Suppressor macrophage treated with lipopolysaccharide for 4 hours (primary cell): Measurements from ENCODE around the gene KISS1R.
A peak's percentile ranks its signal among the peaks of the same experiment; 100 is the strongest.
"Not testable (repeated sequence)": the region's sequence is repeated elsewhere in the genome, so short reads cannot be mapped to it uniquely, and the experiment has no call there.

Experiments used
- DNase-seq: peaks from one replicate; pipeline ENCODE4 v3.0.0-alpha.2; 2020

The KISS1R gene

DNA sequence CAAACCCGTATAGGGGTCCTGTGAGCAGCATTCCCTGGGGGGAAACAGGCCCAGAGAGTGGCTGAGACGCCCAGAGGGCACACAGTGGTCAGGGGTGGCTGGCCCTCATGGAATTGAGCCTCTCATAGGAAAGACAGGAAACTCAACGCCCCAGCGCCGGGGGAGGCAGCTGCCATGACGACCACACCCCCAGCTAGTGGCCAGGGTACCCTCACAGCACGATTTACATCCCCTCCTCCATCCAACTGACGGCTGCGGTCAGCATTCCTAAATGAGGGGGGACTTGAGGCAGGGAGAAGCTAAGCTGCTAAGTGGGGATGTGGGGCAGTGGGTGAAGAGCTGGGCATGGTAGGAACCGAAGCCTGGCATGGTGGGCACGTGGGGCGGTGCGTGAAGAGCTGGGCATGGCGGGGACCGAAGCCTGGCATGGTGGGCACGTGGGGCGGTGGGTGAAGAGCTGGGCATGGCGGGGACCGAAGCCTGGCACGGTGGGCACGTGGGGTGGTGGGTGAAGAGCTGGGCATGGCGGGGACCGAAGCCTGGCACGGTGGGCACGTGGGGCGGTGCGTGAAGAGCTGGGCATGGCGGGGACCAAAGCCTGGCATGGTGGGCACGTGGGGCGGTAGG is 34.1 kb upstream of the KISS1R start:
- no peak for DNase-seq

DNA sequence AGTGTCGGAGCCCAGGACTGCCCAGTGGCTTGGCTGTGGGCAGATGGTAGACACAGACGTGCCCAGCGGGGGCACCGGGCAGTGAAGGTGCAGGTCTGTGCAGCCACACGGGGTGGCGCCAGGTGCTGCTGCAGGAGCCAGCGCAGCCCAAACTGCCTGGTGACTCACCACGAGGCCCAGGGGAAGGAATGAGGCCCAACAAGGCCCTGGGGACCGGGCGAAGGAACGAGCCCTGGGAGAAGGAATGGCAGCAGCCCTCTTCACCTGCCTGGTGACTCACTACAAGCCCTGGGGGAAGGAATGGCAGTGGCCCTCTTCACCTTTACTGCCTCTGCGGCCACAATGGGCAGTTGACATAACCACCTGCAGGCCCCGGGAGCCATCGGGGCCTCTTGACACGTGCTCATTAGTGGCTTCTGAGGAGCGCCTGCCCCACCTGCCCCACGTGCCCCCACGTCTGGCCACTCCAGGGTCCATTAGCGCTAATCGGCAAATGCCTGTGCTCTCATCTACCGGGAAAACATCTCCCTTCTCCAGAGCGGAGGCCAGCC is 33.4 kb upstream of the KISS1R start:
- DNase-seq, result no peak

DNA sequence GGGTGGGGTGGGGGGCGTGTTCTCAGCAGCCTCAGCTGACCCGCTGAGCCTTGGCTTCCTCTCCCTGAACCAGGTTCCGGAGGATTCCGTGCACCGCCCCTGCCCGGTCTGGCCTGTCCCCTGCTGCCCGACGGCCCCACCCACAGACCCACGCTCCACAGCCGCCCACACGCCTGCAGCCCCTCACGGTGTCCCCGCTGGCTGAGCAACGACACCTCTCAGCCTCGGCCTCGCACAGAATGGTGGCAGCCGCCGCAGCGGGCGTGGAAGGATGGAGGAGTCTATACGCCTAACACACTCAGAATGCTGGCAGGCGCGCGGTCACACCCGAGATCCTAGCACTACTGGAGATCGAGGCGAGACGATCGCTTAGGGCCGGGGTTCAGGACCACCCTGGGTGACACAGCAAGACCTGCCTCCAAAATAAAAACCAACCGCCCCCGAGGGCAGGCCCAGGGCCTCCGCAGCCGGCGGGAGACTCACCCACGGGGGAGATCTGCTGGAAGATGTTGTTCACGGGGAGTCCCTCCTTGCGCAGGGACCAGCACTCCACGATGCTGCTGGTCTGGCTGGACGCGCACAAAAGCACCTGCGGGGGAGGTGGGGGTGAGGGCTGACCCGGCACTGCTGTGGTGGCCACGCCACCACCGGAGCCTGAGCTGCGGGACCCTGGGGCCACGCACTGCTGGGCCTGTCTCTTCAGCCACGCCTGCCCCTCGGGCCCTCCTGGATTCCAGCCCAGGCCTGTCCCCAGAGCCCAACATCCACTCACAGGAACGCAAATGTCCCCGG is 32.5 kb upstream of the KISS1R start:
- DNase-seq, result no peak

DNA sequence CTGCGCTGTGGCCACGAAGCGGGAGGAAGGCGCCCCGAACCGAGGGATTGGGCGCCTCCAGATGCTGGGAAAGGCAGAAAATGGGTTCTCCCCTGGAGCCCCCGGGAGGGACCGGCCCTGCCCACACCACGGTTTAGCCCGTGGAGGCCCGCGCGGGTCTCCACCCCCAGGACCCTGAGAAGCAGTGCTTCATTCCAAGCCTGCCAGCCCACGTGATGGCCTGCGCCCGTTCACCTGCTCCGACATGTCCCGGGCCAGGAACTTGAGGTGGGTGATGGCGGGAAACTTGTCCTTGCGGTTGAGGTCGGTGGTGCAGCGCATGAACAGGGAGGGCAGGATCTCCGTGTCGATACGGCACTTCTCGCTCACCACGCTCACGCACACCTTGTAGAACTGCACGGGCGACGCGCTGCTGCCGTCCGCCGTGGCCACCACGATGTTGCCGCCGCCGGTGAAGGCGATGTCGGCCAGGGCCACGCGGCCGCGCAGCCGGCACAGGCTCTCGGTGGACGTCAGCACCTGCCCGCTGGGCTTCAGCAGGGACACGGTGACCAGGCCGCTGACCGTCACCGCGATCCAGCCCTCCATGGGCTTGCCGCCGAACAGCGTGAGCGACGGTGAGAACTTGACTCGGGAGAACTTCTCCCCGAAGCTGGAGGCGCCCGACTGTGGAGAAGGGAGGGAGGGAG is 31.5 kb upstream of the KISS1R start:
- DNase-seq, result no peak

DNA sequence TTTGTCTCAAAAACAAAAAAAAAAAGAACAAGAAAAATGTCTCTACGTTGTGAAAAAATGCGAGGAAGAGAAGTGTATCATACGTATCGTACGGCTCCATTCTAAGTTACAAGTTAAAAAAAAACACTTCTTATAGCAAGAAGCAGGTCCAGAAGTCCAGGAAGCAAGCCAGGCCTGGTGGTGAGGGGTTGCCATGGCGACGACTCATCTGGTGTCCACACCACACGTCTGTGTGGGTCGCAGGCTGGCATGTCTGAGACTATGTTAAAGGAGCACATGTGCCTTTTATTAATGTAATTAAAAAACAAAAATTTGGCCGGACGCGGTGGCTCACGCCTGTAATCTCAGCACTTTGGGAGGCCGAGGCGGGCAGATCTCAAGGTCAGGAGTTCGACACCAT is 30.1 kb upstream of the KISS1R start:
- DNase-seq, result no peak

DNA sequence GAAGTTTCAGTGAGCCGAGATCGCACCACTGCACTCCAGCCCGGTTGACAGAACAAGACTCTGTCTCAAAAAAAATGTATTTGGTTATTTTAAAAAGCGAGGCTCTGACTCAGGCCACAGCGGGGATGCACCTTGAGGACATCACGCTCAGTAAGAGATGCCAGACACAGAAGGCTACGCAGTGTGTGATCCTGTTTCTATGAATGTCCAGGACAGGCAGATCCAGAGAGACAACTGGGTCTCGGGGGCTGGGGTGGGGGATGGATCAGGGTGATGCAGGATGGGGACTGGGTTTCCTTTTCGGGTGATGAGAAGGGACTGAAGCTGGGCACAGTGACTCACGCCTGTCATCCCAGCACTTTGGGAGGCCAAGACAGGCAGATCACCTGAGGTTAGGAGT is 29.5 kb upstream of the KISS1R start:
- DNase-seq, result no peak

DNA sequence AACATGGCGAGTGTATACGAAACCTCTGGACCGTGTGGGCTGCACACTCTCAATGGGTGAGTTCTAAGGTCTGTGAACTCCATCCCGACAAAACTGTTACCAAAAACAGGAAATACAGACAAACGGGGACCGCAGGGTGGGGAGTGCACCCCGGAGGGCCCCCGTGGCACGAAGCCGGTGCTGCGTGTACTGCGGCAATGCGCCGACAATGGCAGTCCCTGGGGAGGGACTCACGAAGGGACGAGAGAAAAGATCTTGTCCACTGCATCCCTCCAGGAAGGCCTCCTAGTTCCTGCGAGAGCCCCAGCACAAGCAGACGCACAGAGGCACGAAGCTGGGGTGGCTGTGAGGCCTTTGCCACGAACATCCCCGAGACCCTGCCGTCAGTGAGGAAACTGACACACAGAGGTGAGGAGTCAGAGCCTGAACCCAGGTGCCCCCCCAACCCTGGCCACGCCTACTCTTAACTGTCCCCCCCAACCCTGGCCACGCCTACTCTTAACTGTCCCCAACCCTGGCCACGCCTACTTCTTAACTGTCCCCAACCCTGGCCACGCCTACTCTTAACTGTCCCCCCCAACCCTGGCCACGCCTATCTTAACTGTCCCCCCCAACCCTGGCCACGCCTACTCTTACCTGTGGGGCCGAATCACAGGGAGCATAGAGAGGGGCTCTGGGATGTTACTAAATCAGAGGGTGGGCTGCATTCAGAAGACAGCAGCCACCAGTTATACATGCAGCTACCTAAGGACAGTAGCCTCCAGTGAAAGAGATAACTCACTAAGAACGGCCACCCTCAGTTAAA is 28.4 kb upstream of the KISS1R start:
- DNase-seq, result no peak

DNA sequence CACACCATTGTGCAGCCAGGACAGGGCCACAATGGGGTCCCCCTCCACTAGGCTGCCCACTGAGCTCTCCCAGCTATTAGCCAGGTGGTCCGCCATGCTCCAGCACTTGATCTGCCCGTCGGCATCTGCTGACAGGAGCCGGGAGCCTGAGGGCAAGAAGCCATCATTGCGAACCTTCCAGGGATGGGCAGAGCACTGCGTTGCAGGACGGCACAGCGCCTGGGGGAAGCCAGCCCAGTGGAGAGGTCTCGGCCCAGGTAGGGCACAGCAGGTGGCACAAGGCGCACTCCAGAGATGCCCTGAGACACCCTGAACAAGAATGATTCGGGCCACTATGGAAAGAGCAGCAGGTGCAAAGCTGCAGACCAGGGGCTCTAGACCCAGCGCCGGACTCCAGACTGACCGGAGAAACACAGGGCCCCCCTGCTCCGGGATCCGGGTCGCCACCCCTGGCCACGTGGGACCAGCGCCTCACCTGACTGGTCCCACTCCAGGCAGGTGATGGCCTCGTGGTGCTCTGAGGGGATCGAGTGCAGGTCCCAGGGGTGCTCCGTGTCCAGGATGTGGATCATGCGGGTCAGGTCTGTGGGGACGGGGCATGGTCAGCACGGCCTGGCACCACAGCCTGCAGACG is 27.4 kb upstream of the KISS1R start:
- no peak for DNase-seq

DNA sequence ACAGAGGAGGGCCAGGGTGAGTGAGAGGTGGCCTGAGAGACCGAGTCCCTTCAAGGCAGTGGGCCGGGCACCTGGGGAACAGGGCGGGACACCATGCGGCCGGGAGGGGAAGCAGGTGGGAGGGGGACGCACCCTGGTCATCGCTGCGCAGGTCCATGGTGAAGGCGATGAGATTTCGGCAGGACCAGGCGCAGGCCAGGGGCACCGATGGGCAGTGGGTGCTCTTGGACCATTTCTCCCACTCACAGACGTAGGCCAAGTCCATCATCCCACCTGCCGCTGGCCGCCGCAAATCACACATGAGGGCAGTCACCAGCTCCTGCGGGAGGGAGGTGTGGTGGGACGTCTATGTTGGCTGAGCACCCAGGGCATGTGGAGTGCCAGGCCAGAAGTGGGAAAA is 26.3 kb upstream of the KISS1R start:
- no peak for DNase-seq

DNA sequence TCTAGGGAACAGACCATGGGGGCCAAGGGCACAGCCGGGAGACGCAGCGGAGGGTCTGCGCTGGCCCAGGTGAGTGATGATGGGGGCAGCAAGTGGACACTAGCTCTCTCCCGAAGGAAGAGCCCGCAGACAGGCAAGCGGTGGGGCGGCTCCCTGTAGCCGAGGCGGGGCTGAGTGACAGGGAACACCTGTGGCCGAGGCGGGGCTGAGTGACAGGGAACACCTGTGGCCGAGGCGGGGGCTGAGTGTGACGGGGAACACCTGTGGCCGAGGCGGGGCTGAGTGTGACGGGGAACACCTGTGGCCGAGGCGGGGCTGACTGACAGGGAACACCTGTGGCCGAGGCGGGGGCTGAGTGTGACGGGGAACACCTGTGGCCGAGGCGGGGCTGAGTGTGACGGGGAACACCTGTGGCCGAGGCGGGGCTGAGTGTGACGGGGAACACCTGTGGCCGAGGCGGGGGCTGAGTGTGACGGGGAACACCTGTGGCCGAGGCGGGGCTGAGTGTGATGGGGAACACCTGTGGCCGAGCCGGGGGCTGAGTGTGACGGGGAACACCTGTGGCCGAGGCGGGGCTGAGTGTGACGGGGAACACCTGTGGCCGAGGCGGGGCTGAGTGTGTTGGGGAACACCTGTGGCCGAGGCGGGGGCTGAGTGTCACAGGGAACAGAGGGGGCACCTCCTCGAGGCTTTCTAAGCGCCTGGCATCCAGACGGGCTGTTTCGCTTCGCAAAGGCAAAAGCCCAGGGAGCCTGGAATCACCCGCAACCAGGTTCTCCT is 25.5 kb upstream of the KISS1R start:
- not testable (repeated sequence) for DNase-seq

DNA sequence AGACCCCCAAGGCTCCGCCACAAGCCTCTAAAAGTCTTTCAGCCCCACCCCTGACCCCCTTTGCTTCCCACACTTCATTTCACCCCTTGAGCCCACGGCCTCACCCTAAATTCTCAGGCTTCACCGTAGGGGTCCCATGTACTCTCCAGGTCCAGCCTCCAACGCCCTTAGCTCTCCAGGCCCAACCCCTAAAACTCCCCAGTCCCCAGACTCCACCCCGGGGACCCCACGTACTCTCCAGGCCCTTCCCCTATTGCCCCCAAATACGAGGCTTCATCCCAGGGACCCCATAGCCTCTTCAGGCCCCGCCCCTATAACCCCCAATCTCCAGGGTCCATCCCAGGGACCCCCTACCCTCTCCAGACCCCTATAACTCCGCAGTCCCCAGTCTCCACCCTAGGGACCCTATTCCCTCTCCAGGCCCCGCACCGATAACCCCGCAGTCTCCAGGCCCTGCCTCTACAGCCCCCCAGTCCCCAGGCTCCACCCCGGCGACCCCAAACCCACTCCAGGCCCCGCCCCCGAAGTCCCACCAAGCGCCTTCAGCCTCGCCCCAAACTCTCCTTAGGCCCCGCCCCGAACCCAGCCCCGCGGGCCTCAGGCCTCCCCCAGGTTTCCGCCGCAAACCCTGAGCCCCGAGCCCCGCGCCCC is 24.8 kb upstream of the KISS1R start:
- DNase-seq, result no peak

DNA sequence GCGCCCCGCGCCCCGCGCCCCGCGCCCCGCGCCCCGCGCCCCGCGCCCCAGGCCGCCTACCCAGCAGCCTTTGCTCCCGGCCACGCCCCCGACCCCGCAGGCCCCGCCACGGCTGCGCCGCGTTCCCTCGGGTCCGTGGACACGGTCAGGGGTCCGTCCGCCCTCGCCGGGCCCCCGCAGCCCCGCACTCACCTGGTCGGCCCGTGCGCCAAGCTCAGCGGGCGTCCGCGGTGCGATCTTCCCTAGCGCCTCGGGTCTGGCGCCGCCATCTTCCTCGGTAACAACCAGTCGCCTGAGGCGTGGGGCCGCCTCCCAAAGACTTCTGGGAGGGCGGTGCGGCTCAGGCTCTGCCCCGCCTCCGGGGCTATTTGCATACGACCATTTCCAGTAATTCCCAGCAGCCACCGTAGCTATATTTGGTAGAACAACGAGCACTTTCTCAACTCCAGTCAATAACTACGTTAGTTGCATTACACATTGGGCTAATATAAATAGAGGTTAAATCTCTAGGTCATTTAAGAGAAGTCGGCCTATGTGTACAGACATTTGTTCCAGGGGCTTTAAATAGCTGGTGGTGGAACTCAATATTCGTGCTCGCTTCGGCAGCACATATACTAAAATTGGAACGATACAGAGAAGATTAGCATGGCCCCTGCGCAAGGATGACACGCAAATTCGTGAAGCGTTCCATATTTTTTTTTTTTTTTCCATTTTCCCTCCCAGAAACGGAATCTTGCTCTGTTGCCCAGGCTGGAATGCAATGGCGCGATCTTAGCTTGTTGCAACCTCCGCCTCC is 24.0 kb upstream of the KISS1R start, which contains the start of the genes MED16 and RNU6-9:
TSS of gene MED16 (minus strand) at position 294 of the 796 bp plus-strand sequence. CDS start 2,056 bp downstream, outside the sequence.
TSS of gene RNU6-9 (plus strand) at position 591 of the 796 bp plus-strand sequence.
- peak; percentile 97 for DNase-seq

DNA sequence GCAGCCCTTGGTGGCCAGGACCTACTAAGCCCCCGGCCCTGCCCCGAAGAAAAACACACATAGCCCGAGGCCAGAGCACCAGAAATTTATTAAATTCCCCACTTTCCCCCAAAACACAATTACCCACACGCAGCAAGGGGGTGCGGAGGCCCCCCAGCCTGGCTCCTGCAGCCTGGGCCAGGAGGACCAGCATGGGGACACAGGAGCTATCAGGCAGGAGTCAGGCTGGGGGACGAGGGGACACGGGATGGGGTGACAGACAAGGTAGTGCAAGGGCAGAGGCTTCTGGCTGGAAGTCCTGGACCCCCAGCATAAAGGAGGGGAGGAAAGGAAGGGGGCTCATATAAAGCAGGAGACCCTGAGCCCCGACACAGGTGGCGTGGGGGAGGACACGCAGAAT is 20.7 kb upstream of the KISS1R start:
- no peak for DNase-seq

DNA sequence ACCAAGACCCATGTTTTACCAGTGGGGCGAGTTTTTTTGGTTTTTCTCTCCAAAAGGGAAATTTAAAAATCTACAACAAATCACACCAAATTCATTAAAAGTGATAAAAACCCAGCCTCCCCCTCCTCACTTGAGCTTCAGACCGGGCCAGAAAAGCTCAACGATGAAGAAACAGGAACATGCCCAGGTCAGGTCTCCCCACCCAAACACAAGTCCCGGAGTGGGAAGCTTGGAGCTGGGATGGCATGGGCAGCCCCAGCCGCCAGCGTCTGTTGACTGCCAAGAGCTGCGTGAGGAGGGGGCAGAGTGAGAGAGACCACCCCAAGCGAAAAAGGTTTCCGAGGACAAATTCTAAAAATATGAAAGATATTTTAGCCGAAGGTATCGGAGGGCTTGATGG is 20.1 kb upstream of the KISS1R start:
- no peak for DNase-seq

DNA sequence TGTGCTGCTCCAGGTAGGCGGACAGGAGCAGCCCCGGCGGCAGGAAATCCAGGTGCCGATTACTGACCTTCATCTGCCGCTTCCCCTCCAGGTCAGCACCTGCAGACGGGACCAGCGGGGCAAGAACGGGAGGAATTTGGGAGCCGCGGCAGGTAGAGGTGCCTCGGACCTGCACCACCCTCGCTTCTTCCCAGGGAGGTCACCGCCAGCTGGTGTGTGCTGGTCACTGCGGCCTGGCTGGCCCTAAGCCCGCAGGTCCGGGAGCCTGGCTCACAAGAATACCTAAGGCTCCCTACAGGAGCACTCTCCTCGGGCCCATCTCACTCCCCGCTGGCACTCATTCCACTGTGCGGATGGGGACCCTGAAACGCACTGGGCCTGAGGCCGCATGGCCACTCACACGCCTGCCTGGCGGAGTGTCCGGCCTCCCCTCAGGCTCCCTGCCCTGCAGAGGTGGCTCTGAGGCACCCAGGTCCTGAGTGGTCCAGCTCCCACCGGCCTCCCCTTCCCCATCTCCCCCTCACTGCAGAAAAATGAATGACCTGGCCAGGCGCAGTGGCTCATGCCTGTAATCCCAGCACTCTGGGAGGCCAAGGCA is 19.6 kb upstream of the KISS1R start:
- DNase-seq, result no peak

DNA sequence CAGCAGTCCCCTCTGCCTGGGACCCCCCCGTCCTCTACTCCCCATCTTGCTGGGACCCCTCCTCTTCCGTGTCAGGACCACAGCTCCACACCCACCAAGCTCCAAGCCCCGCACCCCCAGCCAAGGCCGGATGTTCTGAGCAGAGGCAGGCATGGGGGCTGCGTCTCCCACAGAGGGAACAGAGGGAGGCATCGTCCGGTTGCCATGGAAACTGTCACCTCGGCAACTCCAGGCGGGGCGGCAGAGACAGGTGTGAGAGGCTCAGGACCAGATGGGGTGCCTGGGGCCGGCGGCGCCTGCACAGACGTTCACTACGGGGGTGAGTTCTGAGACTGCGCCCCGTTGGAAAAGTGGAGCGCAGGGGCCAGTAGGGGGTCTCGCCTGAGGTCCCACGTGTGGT is 18.5 kb upstream of the KISS1R start:
- DNase-seq, result no peak

DNA sequence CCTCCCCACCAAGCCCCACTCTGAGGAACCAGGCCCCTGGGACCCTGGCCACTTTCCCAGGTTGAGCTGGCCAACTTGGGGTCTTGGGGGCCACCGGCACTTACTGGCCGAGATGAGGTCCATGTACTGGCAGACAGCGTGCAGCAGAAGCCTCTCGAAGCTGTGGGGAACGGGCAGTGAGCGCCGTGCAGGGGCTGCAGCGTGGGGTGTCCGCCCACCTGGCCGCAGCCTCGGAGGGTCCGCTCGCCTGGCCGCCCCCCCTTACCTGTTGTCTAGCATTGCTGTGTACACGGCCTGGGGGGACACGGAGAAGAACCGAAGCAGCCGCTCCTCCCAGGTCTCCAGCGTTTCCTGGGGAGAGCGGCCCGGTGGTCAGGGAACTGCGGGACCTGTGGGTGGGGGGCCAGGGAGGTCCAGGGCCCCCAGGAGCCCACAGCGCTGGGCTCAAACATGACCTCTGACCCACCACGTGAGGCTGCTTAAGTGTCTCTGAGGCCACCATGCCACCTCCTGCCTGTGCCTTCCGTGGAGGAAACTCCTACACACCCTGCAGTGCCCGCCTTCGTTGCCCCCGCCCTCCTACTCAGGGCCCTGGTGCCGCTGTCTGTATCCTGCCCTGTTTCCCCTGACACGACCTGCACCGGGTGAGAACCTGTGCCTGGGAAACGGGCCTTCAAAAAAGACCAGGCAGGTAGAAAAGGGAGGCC is 17.6 kb upstream of the KISS1R start:
- DNase-seq, result no peak

DNA sequence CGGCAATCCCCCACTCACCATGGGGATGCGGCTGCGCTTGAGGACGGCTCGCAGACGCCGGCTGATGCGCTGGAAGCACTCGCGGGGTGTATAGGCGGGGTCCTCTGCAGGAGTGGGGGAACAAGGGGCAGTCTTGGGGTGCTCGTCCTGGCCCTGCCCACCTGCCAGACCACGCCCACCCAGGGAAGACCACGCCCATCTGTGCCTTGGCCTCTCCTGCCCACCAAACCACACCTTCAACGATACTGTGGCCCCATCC is 17.2 kb upstream of the KISS1R start:
- no peak for DNase-seq
